Kidney (tissue), 14 donors: ENCODE measurements around the gene PLA2G6. TPM values are rescaled to one million over a fixed set of nuclear protein-coding genes. Genes with fewer than 3 reads are reported as not detected.

Experiments
- DNase-seq, 5 donors: peaks; one replicate each; pipeline ENCODE4 v3.0.0-alpha.2; 2013 to 2020
- FAIRE-seq: peaks from 2 replicates; lab custom pipeline; 2012; peaks lifted over from hg19 to GRCh38; lab: Jason Lieb, UNC
- H3K27ac ChIP-seq, 2 donors: one replicate each; pipeline ENCODE4 v1.7.0; 2013; ENCODE audit warnings: low read depth in 2 of 2, low read length in 2 of 2, inconsistent platforms in 1 of 2
- H3K27me3 ChIP-seq: one replicate; pipeline ENCODE4 v1.7.1; 2013; ENCODE audit warnings: low read length, inconsistent platforms; ENCODE audit not compliant: control insufficient read depth, insufficient read depth
- H3K36me3 ChIP-seq, 3 donors: one replicate each; pipeline versions ENCODE4 v1.7.0 to v1.7.1; 2013; ENCODE audit warnings: low read length in 3 of 3, control low read depth in 1 of 3, inconsistent platforms in 1 of 3; ENCODE audit not compliant: insufficient read depth in 3 of 3, control insufficient read depth in 2 of 3
- H3K4me1 ChIP-seq, 3 donors: one replicate each; pipeline versions ENCODE4 v1.7.0 to v1.7.1; 2013; ENCODE audit warnings: low read length in 3 of 3, inconsistent platforms in 1 of 3, low read depth in 1 of 3; ENCODE audit not compliant: control insufficient read depth in 2 of 3, insufficient read depth in 2 of 3
- H3K4me3 ChIP-seq, 3 donors: one replicate each; pipeline versions ENCODE4 v1.7.0 to v1.8.1; 2013; ENCODE audit warnings: low read length in 3 of 3, control low read depth in 1 of 3, inconsistent platforms in 1 of 3
- H3K9ac ChIP-seq, 3 donors: one replicate each; pipeline versions ENCODE4 v1.7.0 to v1.7.1; 2013; ENCODE audit warnings: low read length in 3 of 3, control low read depth in 1 of 3, inconsistent platforms in 1 of 3
- H3K9me3 ChIP-seq, 3 donors: one replicate each; pipeline versions ENCODE4 v1.7.0 to v1.7.1; 2013; ENCODE audit warnings: low read length in 3 of 3, control low read depth in 1 of 3, inconsistent platforms in 1 of 3; ENCODE audit not compliant: control insufficient read depth in 2 of 3, insufficient read depth in 1 of 3
- intact Hi-C: fragments of 100-400 bp; cut with DNase I; formaldehyde crosslinking; loops from one replicate; pipeline ENCODE4 v1.11.1; 2022
- polyA plus RNA-seq: library from polyadenylated mRNA; stranded (reverse); fragments of 350-450 nt; fragmentation: Illumina TruSeq; extraction: RNeasy Lipid Tissue Mini Kit (QIAGEN cat#74804); gene quantifications from one replicate; pipeline ENCODE4 v1.2.3, GENCODE V29; 2014; ENCODE audit warnings: low read depth, low replicate concordance; ENCODE audit not compliant: insufficient read depth
- total RNA-seq: library from RNA; stranded (reverse); fragmentation: NEBNext Ultra II Directional; extraction: Animal tissue kit (Norgen Biotek cat#: 25700); gene quantifications from one replicate; pipeline ENCODE4 v1.2.1, GENCODE V29; 2021
- TF ChIP-seq, protein P1 (sequence below): IDR thresholded peaks from 3 replicates; pipeline ENCODE4 v1.5.1; 2012; ENCODE audit warnings: mild to moderate bottlenecking, moderate library complexity, borderline replicate concordance; ENCODE audit not compliant: insufficient read depth; ENCODE audit errors: extremely low read depth
- donor health status: control.
- donor health status: control.
- donor health status: control.
- donor health status: control.
- donor health status: control.
- donor health status: DM: yes; HTN: yes; CAD: no.
- donor health status: Normal renal cell carcinoma (clear cell type).

PLA2G6 gene
- total and polyA plus RNA-seq, 2 donors from 2014 or later, result 26.6 to 61.6 TPM

DNA sequence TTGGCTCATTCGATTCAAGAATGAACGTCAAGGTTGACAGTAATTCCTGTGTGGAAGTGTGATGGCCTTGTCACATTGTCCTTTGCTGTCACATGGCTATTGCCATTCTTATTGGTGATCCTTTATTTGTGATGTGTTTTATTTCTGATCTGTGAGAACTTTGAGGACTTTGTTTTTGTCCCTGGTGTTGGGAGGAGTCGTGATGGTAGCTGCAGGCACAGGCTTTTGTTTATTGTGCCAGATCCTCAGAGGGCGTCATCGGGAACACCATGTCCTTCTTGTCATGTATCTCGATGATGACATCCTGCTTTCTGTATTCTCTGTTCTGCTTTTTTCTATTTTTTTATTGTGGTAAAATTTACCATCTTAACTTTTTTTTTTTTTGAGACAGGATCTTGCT lies 118.8 kb downstream of the PLA2G6 start:
- TF ChIP-seq, protein P1, sequence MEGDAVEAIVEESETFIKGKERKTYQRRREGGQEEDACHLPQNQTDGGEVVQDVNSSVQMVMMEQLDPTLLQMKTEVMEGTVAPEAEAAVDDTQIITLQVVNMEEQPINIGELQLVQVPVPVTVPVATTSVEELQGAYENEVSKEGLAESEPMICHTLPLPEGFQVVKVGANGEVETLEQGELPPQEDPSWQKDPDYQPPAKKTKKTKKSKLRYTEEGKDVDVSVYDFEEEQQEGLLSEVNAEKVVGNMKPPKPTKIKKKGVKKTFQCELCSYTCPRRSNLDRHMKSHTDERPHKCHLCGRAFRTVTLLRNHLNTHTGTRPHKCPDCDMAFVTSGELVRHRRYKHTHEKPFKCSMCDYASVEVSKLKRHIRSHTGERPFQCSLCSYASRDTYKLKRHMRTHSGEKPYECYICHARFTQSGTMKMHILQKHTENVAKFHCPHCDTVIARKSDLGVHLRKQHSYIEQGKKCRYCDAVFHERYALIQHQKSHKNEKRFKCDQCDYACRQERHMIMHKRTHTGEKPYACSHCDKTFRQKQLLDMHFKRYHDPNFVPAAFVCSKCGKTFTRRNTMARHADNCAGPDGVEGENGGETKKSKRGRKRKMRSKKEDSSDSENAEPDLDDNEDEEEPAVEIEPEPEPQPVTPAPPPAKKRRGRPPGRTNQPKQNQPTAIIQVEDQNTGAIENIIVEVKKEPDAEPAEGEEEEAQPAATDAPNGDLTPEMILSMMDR, result no peak
- FAIRE-seq (no peak), DNase-seq (no peak)
- H3K27me3 ChIP-seq, result no peaks in the 10 kb centered on the region
- H3K4me3 ChIP-seq, result no peak overlapping the region
- intact Hi-C loops, result no loop called here
- no peaks in the 10 kb centered on the region for H3K9me3 ChIP-seq
- H3K9ac ChIP-seq, result no peak overlapping the region
- peaks cover 0 to 2% (median 0%) of the 10 kb centered on the region in 3 donors for H3K4me1 ChIP-seq
- peak overlapping the region in 1 of 2 donors; percentile 47 for H3K27ac ChIP-seq
- H3K36me3 ChIP-seq, result peaks cover 0 to 19% (median 18%) of the 10 kb centered on the region in 3 donors

Other genes with a start within 250 kb of the PLA2G6 start
- gene C22orf23, start 228.2 kb downstream of the PLA2G6 start, total RNA-seq, result 0.57 TPM
- 1.0 TPM for gene C22orf23, start 228.2 kb downstream of the PLA2G6 start, polyA plus RNA-seq
- gene POLR2F, start 228.1 kb downstream of the PLA2G6 start, total RNA-seq, result 57.9 TPM
- 121 TPM for gene POLR2F, start 228.1 kb downstream of the PLA2G6 start, polyA plus RNA-seq
- gene SOX10, start 197.3 kb downstream of the PLA2G6 start, total RNA-seq, result 1.5 TPM
- gene SOX10, start 197.3 kb downstream of the PLA2G6 start, polyA plus RNA-seq, result 0.22 TPM
- gene PICK1, start 124.4 kb downstream of the PLA2G6 start, total RNA-seq, result 43.4 TPM
- gene PICK1, start 124.4 kb downstream of the PLA2G6 start, polyA plus RNA-seq, result 28.4 TPM
- 0.31 TPM for gene SLC16A8, start 97.6 kb downstream of the PLA2G6 start, total RNA-seq
- gene SLC16A8, start 97.6 kb downstream of the PLA2G6 start, polyA plus RNA-seq, result 0.92 TPM
- gene BAIAP2L2, start 71.1 kb downstream of the PLA2G6 start, total RNA-seq, result 9.7 TPM
- 27.8 TPM for gene BAIAP2L2, start 71.1 kb downstream of the PLA2G6 start, polyA plus RNA-seq
- gene MAFF, start 20.2 kb upstream of the PLA2G6 start, total RNA-seq, result 23.4 TPM
- 2.2 TPM for gene MAFF, start 20.2 kb upstream of the PLA2G6 start, polyA plus RNA-seq
- 54.1 TPM for gene TMEM184B, start 91.2 kb upstream of the PLA2G6 start, total RNA-seq
- 22.9 TPM for gene TMEM184B, start 91.2 kb upstream of the PLA2G6 start, polyA plus RNA-seq
- 101 TPM for gene CSNK1E, start 135.6 kb upstream of the PLA2G6 start, total RNA-seq
- 33.6 TPM for gene CSNK1E, start 135.6 kb upstream of the PLA2G6 start, polyA plus RNA-seq